HUES64 (cell line): ENCODE measurements around the gene STEAP1B.

Experiments
- H3K27ac ChIP-seq: 2 replicates; pipeline ENCODE4 v1.7.0; 2013; ENCODE audit warnings: low read depth, low read length, inconsistent platforms
- H3K27me3 ChIP-seq: 2 replicates; pipeline ENCODE4 v1.6.1; 2013; ENCODE audit warnings: mild to moderate bottlenecking, low read length; ENCODE audit not compliant: insufficient read depth
- H3K36me3 ChIP-seq: 2 replicates; pipeline ENCODE4 v1.6.1; 2013; ENCODE audit warnings: mild to moderate bottlenecking, low read length; ENCODE audit not compliant: insufficient read depth
- H3K4me1 ChIP-seq: 2 replicates; pipeline ENCODE4 v1.6.1; 2013; ENCODE audit warnings: mild to moderate bottlenecking, low read length, moderate library complexity; ENCODE audit not compliant: insufficient read depth
- H3K4me3 ChIP-seq: 2 replicates; pipeline ENCODE4 v1.5.1; 2013; ENCODE audit warnings: mild to moderate bottlenecking, low read length, moderate library complexity
- H3K9ac ChIP-seq: 2 replicates; pipeline ENCODE4 v1.6.1; 2013; ENCODE audit warnings: mild to moderate bottlenecking, low read depth, low read length
- H3K9me3 ChIP-seq: 2 replicates; pipeline ENCODE4 v1.6.1; 2013; ENCODE audit warnings: low read depth, low read length; ENCODE audit not compliant: insufficient read depth
- WGBS: fragments of 150-250, 120-280 bp; methylation state at CpG from one replicate; pipeline ENCODE4 v1.1.7; 2013; ENCODE audit warnings: missing lambda C conversion rate; 5-methylcytosine and 5-hydroxymethylcytosine counted together

STEAP1B gene

GRCh38 chr7:22380333-22380732 lies 119.7 kb downstream of the STEAP1B start:
- Histone ChIP-seq H3K4me3 (no peak overlapping the region), H3K9ac (no peak overlapping the region), H3K4me1 (peaks cover 3% of the 10 kb centered on the region; the same call in 1 of the 2 replicates), H3K27me3 (no peaks in the 10 kb centered on the region), H3K9me3 (no peaks in the 10 kb centered on the region), H3K27ac (no peak overlapping the region), H3K36me3 (no peaks in the 10 kb centered on the region)
- WGBS: 86% methylated on average over 2 of the region's 2 CpGs

GRCh38 chr7:22378199-22378980 lies 121.6 kb downstream of the STEAP1B start:
- Histone ChIP-seq H3K27ac (no peak overlapping the region), H3K9me3 (no peaks in the 10 kb centered on the region), H3K4me3 (no peak overlapping the region), H3K9ac (no peak overlapping the region), H3K36me3 (no peaks in the 10 kb centered on the region), H3K4me1 (0 out of 2 replicates have a peak, but pooled peaks cover 3% of the 10 kb centered on the region), H3K27me3 (no peaks in the 10 kb centered on the region)
- WGBS: 87% methylated on average over 7 of the region's 7 CpGs

GRCh38 chr7:22377703-22378102 lies 122.3 kb downstream of the STEAP1B start:
- H3K4me1 ChIP-seq: 0 out of 2 replicates have a peak, but pooled peaks cover 3% of the 10 kb centered on the region
- H3K4me3 ChIP-seq: no peak overlapping the region
- no peak overlapping the region for H3K27ac ChIP-seq
- H3K36me3 ChIP-seq: no peaks in the 10 kb centered on the region
- H3K9me3 ChIP-seq: no peaks in the 10 kb centered on the region
- no peak overlapping the region for H3K9ac ChIP-seq
- 87% methylated on average over 2 of the region's 2 CpGs for WGBS
- no peaks in the 10 kb centered on the region for H3K27me3 ChIP-seq

- H3K9me3 ChIP-seq: no peaks in the 10 kb centered on the region
- H3K9ac ChIP-seq: no peak overlapping the region
- WGBS: 89% methylated on average over 2 of the region's 2 CpGs
- H3K4me3 ChIP-seq: no peak overlapping the region
- no peak overlapping the region for H3K27ac ChIP-seq
- no peaks in the 10 kb centered on the region for H3K27me3 ChIP-seq
- no peaks in the 10 kb centered on the region for H3K36me3 ChIP-seq
- H3K4me1 ChIP-seq: no peaks in the 10 kb centered on the region
Measured at GRCh38 chr7:22375359-22376048, 124.5 kb downstream of the STEAP1B start.

- Histone ChIP-seq H3K4me3 (no peak overlapping the region), H3K27ac (no peak overlapping the region), H3K9ac (no peak overlapping the region), H3K27me3 (no peaks in the 10 kb centered on the region), H3K36me3 (no peaks in the 10 kb centered on the region), H3K4me1 (no peaks in the 10 kb centered on the region), H3K9me3 (no peaks in the 10 kb centered on the region)
- 96% methylated on average over 2 of the region's 2 CpGs for WGBS
Measured at GRCh38 chr7:22373911-22374310, 126.1 kb downstream of the STEAP1B start.

- no peak overlapping the region for H3K4me3 ChIP-seq
- no peak overlapping the region for H3K27ac ChIP-seq
- H3K9me3 ChIP-seq: no peaks in the 10 kb centered on the region
Measured at GRCh38 chr7:22373388-22373787, 126.6 kb downstream of the STEAP1B start.

GRCh38 chr7:22372863-22373262 lies 127.1 kb downstream of the STEAP1B start:
- no peaks in the 10 kb centered on the region for H3K27me3 ChIP-seq
- no peak overlapping the region for H3K4me3 ChIP-seq
- H3K4me1 ChIP-seq: no peaks in the 10 kb centered on the region
- WGBS: 90% methylated on average over 6 of the region's 6 CpGs
- H3K9me3 ChIP-seq: no peaks in the 10 kb centered on the region
- H3K27ac ChIP-seq: no peak overlapping the region
- no peak overlapping the region for H3K9ac ChIP-seq
- H3K36me3 ChIP-seq: no peaks in the 10 kb centered on the region

More at GRCh38 chr7:22373388-22373787, 126.6 kb downstream of the STEAP1B start:
- H3K9ac ChIP-seq: no peak overlapping the region
- no peaks in the 10 kb centered on the region for H3K4me1 ChIP-seq
- H3K36me3 ChIP-seq: no peaks in the 10 kb centered on the region
- H3K27me3 ChIP-seq: no peaks in the 10 kb centered on the region
- 93% methylated on average over 3 of the region's 3 CpGs for WGBS

GRCh38 chr7:22371878-22372277 lies 128.1 kb downstream of the STEAP1B start:
- Histone ChIP-seq H3K27ac (no peak overlapping the region), H3K4me1 (no peaks in the 10 kb centered on the region), H3K36me3 (no peaks in the 10 kb centered on the region), H3K9ac (no peak overlapping the region), H3K9me3 (no peaks in the 10 kb centered on the region), H3K4me3 (no peak overlapping the region), H3K27me3 (no peaks in the 10 kb centered on the region)
